ES-I3 (cell line): ENCODE data around the gene TBX19.

Source experiments
- H3K36me3 ChIP-seq: 2 replicates; pipeline ENCODE4 v1.6.1; 2013; ENCODE audit warnings: mild to moderate bottlenecking, low read length, control low read depth, moderate library complexity; ENCODE audit not compliant: insufficient read depth
- H3K4me1 ChIP-seq: 2 replicates; pipeline ENCODE4 v1.6.1; 2013; ENCODE audit warnings: mild to moderate bottlenecking, control low read depth, low read length; ENCODE audit not compliant: insufficient read depth
- H3K9ac ChIP-seq: 2 replicates; pipeline ENCODE4 v1.6.1; 2013; ENCODE audit warnings: low read depth, mild to moderate bottlenecking, low read length, moderate library complexity
- H3K9me3 ChIP-seq: 2 replicates; pipeline ENCODE4 v1.6.1; 2013; ENCODE audit warnings: mild to moderate bottlenecking, low read length, moderate library complexity; ENCODE audit not compliant: control insufficient read depth, insufficient read depth

The TBX19 gene

DNA sequence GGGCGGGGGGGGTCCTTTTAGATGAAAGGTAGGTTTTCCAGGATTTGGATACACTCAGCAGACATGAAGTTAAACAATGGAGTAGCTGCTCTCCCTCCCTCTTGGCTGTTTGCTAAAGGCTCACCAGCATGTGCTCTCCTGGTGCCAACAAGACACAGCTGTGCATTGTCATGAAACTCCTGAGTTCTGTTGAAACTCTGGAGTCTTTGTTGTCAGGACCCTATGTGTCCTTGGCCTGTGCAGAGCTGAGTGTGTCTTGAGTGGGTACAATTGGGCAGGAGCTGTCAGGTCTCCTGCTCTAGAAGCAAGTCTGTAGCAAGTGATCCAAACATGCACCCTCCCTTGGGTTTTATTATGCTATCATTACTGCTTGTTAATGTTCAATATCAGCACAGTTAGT is 12.7 kb downstream of the TBX19 start:
- Histone ChIP-seq H3K36me3 (no peaks in the 10 kb centered on the region), H3K9me3 (no peaks in the 10 kb centered on the region), H3K9ac (no peak overlapping the region), H3K4me1 (peaks cover 8% of the 10 kb centered on the region)

DNA sequence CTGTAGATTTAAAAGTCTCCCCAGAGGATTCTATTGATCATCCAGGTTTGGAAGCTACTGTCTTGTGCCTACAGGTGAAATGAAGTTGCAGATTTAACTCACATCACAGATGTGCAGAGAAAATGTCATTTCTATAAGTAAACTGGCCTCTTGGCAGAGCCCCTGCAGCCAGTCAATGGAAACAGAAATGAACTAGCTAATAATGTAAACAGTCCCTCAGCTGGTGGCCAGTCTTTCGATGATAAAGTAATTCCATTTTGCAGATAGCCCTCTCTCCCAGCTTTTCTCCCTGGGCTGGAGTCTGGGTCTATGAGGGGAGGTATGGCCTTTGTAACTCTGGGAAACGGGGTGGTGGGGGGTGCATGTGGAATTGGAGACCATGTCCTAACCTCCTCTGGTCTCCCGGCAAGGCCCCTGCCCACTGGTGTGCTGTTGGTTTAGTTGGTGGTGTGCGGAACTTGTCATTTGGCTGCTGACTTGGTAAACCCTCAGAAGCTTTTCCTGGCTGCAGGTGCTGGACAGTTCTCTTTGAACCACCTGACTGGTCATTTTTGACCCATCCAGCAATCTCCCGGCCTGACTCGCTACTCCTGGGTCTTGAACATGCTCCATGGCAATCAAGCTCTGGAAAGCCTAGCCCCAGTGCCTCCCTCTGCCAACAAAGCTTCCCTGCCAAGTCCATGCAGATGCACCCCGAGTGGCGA is 14.9 kb downstream of the TBX19 start:
- Histone ChIP-seq H3K4me1 (peaks cover 8% of the 10 kb centered on the region), H3K9me3 (no peaks in the 10 kb centered on the region), H3K36me3 (no peaks in the 10 kb centered on the region), H3K9ac (no peak overlapping the region)

DNA sequence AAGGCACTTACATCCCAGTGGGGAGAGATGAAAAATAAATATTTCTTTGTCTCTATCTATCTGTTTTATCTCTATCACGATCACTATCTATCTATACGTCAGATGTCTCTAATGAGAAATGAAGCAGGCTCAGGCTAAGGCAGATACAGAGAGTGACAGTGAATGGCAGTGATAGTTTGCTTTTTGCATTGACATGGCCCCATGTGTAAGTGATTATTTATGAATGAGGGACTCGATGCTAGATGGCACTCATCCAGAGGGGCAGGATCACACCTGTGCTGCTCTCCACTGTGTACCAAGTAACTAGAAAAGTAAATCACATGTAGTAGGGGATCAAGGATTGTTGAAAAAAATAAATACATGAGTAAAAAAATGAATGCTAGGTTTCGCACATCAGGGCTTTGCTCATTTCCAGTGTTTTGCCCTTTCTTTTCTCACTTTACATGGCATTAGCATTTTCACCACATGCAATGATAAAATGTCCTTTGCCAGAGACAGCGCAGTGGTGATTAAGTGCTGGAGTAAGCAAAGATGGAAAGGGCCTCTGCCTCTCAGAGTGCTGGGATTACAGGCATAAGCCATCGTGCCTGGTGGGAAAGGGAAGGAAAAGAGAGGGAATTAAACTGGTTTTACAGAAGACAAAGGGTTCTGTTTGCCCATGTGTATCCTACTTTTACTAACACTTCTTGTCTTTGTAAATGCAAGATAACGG is 16.5 kb downstream of the TBX19 start:
- Histone ChIP-seq H3K9me3 (no peaks in the 10 kb centered on the region), H3K36me3 (no peaks in the 10 kb centered on the region), H3K9ac (no peak overlapping the region), H3K4me1 (peaks cover 8% of the 10 kb centered on the region; the same call in 1 of the 2 replicates)

DNA sequence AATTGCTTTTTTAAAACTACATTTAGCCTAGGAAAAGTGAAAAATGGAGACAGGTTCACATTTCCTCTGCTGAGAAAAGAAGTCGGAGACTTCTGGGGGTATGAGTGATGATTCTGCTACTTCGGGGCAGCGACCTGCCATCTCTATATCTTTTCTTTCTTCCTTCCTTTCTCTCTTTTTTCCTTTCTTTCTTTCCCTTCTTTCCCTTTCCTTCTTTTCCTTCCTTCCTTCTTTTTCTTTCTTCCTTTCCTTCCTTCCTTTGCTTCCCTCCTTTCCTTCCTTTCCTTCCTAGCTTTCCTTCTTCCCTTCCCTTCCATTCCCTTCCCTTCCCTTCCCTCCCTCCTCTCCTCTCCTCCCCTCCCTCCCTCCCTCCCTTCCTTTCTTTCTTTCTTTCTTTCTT is 17.8 kb downstream of the TBX19 start:
- Histone ChIP-seq H3K36me3 (no peaks in the 10 kb centered on the region), H3K4me1 (peaks cover 13% of the 10 kb centered on the region; the same call in 1 of the 2 replicates), H3K9ac (no peak overlapping the region)

GRCh38 chr1:168300626-168301025 is 19.9 kb downstream of the TBX19 start:
- Histone ChIP-seq H3K4me1 (peaks cover 13% of the 10 kb centered on the region; the same call in 1 of the 2 replicates), H3K36me3 (no peaks in the 10 kb centered on the region), H3K9ac (no peak overlapping the region), H3K9me3 (no peaks in the 10 kb centered on the region)

More for the DNA sequence above, 17.8 kb downstream of the TBX19 start:
- no peaks in the 10 kb centered on the region for H3K9me3 ChIP-seq

GRCh38 chr1:168301664-168302320 is 21.1 kb downstream of the TBX19 start:
- Histone ChIP-seq H3K36me3 (no peaks in the 10 kb centered on the region), H3K4me1 (peaks cover 13% of the 10 kb centered on the region; the same call in 1 of the 2 replicates), H3K9ac (no peak overlapping the region), H3K9me3 (no peaks in the 10 kb centered on the region)

- Histone ChIP-seq H3K9ac (no peak overlapping the region), H3K4me1 (peaks cover 13% of the 10 kb centered on the region; the same call in 1 of the 2 replicates), H3K36me3 (no peaks in the 10 kb centered on the region), H3K9me3 (no peaks in the 10 kb centered on the region)
Measured at GRCh38 chr1:168303716-168304540, 23.3 kb downstream of the TBX19 start.

DNA sequence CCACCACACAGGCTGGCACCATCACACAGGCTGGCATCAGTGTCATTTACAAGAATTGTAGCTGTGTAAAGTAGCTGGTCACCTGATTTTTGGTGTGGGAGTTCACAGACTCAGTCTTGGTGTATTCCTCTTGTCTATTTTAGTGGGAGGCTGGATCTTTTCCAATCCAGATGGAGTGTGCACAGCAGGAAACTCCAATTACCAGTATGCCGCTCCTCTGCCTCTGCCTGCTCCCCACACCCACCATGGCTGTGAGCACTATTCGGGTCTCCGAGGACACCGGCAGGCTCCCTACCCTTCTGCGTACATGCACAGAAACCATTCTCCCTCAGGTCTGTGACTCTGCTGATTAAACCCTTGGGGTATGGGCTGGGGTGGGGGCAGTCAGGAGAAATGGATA is 24.2 kb downstream of the TBX19 start:
- no peaks in the 10 kb centered on the region for H3K36me3 ChIP-seq
- H3K9me3 ChIP-seq = no peaks in the 10 kb centered on the region
- H3K9ac ChIP-seq = no peak overlapping the region
- peaks cover 13% of the 10 kb centered on the region; the same call in 1 of the 2 replicates for H3K4me1 ChIP-seq

DNA sequence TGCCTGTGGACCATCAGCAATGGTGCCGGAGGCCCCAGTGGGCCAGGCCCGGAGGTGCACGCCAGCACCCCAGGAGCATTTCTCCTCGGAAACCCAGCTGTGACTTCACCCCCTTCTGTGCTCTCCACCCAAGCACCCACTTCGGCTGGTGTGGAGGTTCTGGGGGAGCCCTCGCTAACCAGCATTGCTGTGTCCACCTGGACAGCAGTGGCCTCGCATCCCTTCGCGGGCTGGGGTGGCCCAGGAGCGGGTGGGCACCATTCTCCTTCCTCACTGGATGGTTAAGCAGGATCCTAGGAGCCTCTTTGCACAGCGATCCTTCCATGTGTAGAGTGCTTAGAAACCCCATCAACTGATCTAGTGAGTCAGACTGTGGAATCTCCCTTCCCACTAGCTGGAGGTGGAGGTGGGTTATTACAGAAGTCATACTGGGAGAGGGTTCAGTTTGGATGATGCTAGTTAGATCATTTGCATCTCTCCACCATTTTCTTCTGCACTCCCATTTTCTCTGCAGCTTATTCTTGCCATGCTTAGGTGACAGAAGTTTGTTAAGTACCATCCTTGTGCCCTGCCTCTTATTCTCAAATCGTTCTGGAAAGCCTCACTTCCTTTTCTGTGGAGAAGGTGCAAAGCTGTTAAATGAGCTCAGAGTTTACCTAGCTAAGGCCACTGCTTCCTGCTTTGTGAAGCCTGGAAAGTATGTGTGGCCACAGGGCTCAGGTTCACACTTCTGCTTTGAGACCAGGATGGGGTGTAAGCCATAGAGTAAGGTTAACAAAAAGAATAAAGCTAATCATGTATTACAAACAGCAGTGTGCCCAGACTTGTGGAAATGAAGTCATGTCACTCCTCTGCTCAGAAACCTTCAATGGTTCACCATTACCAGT is 32.3 kb downstream of the TBX19 start:
- no peaks in the 10 kb centered on the region for H3K4me1 ChIP-seq
- no peaks in the 10 kb centered on the region for H3K9me3 ChIP-seq
- H3K9ac ChIP-seq = no peak overlapping the region
- H3K36me3 ChIP-seq = no peaks in the 10 kb centered on the region

DNA sequence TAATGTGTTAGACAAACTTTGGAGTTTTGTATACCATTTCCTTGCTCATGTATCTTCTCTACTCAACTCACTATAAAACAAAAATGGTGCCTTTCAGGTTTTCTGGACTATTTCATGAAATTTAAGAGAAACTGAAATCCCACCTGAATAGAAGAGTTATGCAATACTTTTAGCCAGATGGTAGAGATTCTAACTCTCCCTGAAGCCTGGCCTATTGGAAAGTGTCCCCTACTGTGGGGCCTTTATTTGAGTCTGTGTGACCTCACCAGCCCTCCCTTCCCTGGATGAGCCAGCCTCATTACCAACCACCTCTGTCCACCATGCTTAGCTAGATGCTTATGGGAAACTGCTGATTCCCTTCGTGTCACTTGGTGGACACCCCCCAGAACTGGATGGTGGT is 35.5 kb downstream of the TBX19 start:
- Histone ChIP-seq H3K4me1 (peaks cover 21% of the 10 kb centered on the region), H3K9ac (no peak overlapping the region), H3K9me3 (no peaks in the 10 kb centered on the region), H3K36me3 (no peaks in the 10 kb centered on the region)

GRCh38 chr1:168317309-168317708 is 36.6 kb downstream of the TBX19 start:
- Histone ChIP-seq H3K9me3 (no peaks in the 10 kb centered on the region), H3K36me3 (no peaks in the 10 kb centered on the region), H3K4me1 (peaks cover 22% of the 10 kb centered on the region), H3K9ac (no peak overlapping the region)

GRCh38 chr1:168319691-168320090 is 39.0 kb downstream of the TBX19 start:
- 0 out of 2 replicates have a peak overlapping the region, but pooled peaks have one; percentile 10 for H3K9ac ChIP-seq
- H3K4me1 ChIP-seq = peaks cover 22% of the 10 kb centered on the region
- H3K36me3 ChIP-seq = no peaks in the 10 kb centered on the region

GRCh38 chr1:168320149-168320548 is 39.5 kb downstream of the TBX19 start:
- Histone ChIP-seq H3K4me1 (peaks cover 22% of the 10 kb centered on the region), H3K9ac (0 out of 2 replicates have a peak overlapping the region, but pooled peaks have one; percentile 10), H3K9me3 (no peaks in the 10 kb centered on the region), H3K36me3 (no peaks in the 10 kb centered on the region)

More at GRCh38 chr1:168319691-168320090, 39.0 kb downstream of the TBX19 start:
- no peaks in the 10 kb centered on the region for H3K9me3 ChIP-seq
